Stimulated activated CD8-positive, alpha-beta memory T cell treated with anti-CD3 and anti-CD28 coated beads, Interleukin-12 subunit alpha, Interleukin-12 subunit beta, amount 100 ng/mL, for 4 hours (primary cell): ENCODE measurements around the gene RBMS1.
"Not testable (repeated sequence)": the region's sequence is repeated elsewhere in the genome, so short reads cannot be mapped to it uniquely, and the experiment has no call there.

ENCODE experiments used
- DNase-seq: peaks from one replicate; pipeline ENCODE4 v3.0.0-alpha.2; 2020; ENCODE audit warnings: low read depth

The RBMS1 gene

GRCh38 chr2:160501370-160501769 is 7.8 kb upstream of the RBMS1 start:
- no peak for DNase-seq

GRCh38 chr2:160499865-160500264 is 6.3 kb upstream of the RBMS1 start:
- no peak for DNase-seq

GRCh38 chr2:160498137-160498536 is 4.5 kb upstream of the RBMS1 start:
- no peak for DNase-seq

GRCh38 chr2:160494201-160494644 is 616 bp upstream of the RBMS1 start:
- no peak for DNase-seq

GRCh38 chr2:160492401-160493226 is 993 bp downstream of the RBMS1 start:
- peak; percentile 61 for DNase-seq

- no peak for DNase-seq
These were observed 1.7 kb downstream of the RBMS1 start for GRCh38 chr2:160491911-160492371.

GRCh38 chr2:160490733-160491685 is 2.6 kb downstream of the RBMS1 start:
- DNase-seq = no peak

GRCh38 chr2:160489111-160489510 is 4.5 kb downstream of the RBMS1 start:
- no peak for DNase-seq

- not testable (repeated sequence) for DNase-seq
These were observed 5.3 kb downstream of the RBMS1 start for GRCh38 chr2:160488289-160488688.

- no peak for DNase-seq
These were observed 7.3 kb downstream of the RBMS1 start for GRCh38 chr2:160486341-160486740.

- no peak for DNase-seq
These were observed 8.6 kb downstream of the RBMS1 start for GRCh38 chr2:160484859-160485520.

GRCh38 chr2:160482673-160483072 is 10.9 kb downstream of the RBMS1 start:
- no peak for DNase-seq

GRCh38 chr2:160479269-160479668 is 14.3 kb downstream of the RBMS1 start:
- no peak for DNase-seq

- no peak for DNase-seq
These were observed 14.9 kb downstream of the RBMS1 start for GRCh38 chr2:160478660-160479059.

- no peak for DNase-seq
These were observed 16.6 kb downstream of the RBMS1 start for GRCh38 chr2:160477032-160477431.

- DNase-seq = no peak
These were observed 18.5 kb downstream of the RBMS1 start for GRCh38 chr2:160474891-160475787.

GRCh38 chr2:160474319-160474645 is 19.3 kb downstream of the RBMS1 start:
- no peak for DNase-seq

- DNase-seq = no peak
These were observed 19.9 kb downstream of the RBMS1 start for GRCh38 chr2:160473468-160474318.

GRCh38 chr2:160472839-160473251 is 20.8 kb downstream of the RBMS1 start:
- no peak for DNase-seq

GRCh38 chr2:160471950-160472349 is 21.7 kb downstream of the RBMS1 start:
- DNase-seq = no peak
